Large intestine (tissue), 12 donors: ENCODE measurements around the gene PIGQ. TPM values are rescaled to one million over a fixed set of nuclear protein-coding genes. Genes with fewer than 3 reads are reported as not detected.
A peak's percentile ranks its signal among the peaks of the same experiment; 100 is the strongest.

Experiments used
- DNase-seq, 2 donors: peaks; one replicate each; pipeline versions ENCODE4 v3.0.0 to v3.0.0-alpha.2; 2013
- H3K27ac ChIP-seq: one replicate; pipeline ENCODE4 v1.5.1; 2013; ENCODE audit warnings: low read length
- H3K27me3 ChIP-seq: 2 replicates; pipeline ENCODE4 v1.6.1; 2013; ENCODE audit warnings: low read length; ENCODE audit not compliant: control insufficient read depth, insufficient read depth
- H3K36me3 ChIP-seq: 2 replicates; pipeline ENCODE4 v1.6.1; 2013; ENCODE audit warnings: low read length; ENCODE audit not compliant: control insufficient read depth, insufficient read depth
- H3K4me1 ChIP-seq: one replicate; pipeline ENCODE4 v1.6.1; 2013; ENCODE audit warnings: low read length; ENCODE audit not compliant: control insufficient read depth, insufficient read depth
- H3K4me3 ChIP-seq: one replicate; pipeline ENCODE4 v1.5.1; 2013; ENCODE audit warnings: low read length
- H3K9me3 ChIP-seq: one replicate; pipeline ENCODE4 v1.6.1; 2013; ENCODE audit warnings: mild to moderate bottlenecking, low read depth, low read length, moderate library complexity; ENCODE audit not compliant: control insufficient read depth
- WGBS: methylation state at CpG from one replicate; pipeline ENCODE4 v1.1.5; 2013; ENCODE audit warnings: low lambda C conversion rate; ENCODE audit not compliant: insufficient coverage; 5-methylcytosine and 5-hydroxymethylcytosine counted together
- long read RNA-seq, 11 donors: transcript quantifications; one replicate each; lab custom pipeline, GENCODE V29; 2026
- polyA plus RNA-seq: library from polyadenylated mRNA; unstranded; fragments of 120-200 nt; gene quantifications from one replicate; pipeline ENCODE4 v1.2.1, GENCODE V29; 2013

Gene PIGQ
- 23.6 TPM for polyA plus RNA-seq
- long read RNA-seq, donor 1, partial matches to known transcripts: 0 of 8 reads
- long read RNA-seq, donor 1, other reads (novel, unspliced or antisense): 0 of 8 reads
- long read RNA-seq, donor 2, transcript PIGQ-210 (2 exons, 1,775 nt): major isoform, 12 of 25 reads
- long read RNA-seq, donor 2, transcript PIGQ-216 (1 exons, 1,046 nt): minor isoform, 8 of 25 reads
- long read RNA-seq, donor 2, partial matches to known transcripts: 0 of 25 reads
- long read RNA-seq, donor 2, other reads (novel, unspliced or antisense): 0 of 25 reads
- long read RNA-seq, donor 3: 0 reads
- long read RNA-seq, donor 4, partial matches to known transcripts: 0 of 2 reads
- long read RNA-seq, donor 4, other reads (novel, unspliced or antisense): 0 of 2 reads
- long read RNA-seq, donor 5, transcript PIGQ-216 (1 exons, 1,046 nt): major isoform, 5 of 13 reads
- long read RNA-seq, donor 5, partial matches to known transcripts: 0 of 13 reads
- long read RNA-seq, donor 5, other reads (novel, unspliced or antisense): 0 of 13 reads
- long read RNA-seq, donor 6, transcript PIGQ-216 (1 exons, 1,046 nt): major isoform, 16 of 23 reads
- long read RNA-seq, donor 6, partial matches to known transcripts: 0 of 23 reads
- long read RNA-seq, donor 6, other reads (novel, unspliced or antisense): 0 of 23 reads
- long read RNA-seq, donor 7, transcript PIGQ-216 (1 exons, 1,046 nt): major isoform, 5 of 8 reads
- long read RNA-seq, donor 7, partial matches to known transcripts: 0 of 8 reads
- long read RNA-seq, donor 7, other reads (novel, unspliced or antisense): 0 of 8 reads
- long read RNA-seq, donor 8, transcript PIGQ-216 (1 exons, 1,046 nt): major isoform, 12 of 28 reads
- long read RNA-seq, donor 8, transcript PIGQ-210 (2 exons, 1,775 nt): minor isoform, 10 of 28 reads
- long read RNA-seq, donor 8, transcript PIGQ-203 (11 exons, 3,006 nt): minor isoform, 5 of 28 reads
- long read RNA-seq, donor 8, partial matches to known transcripts: 0 of 28 reads
- long read RNA-seq, donor 8, other reads (novel, unspliced or antisense): 0 of 28 reads
- long read RNA-seq, donor 9, transcript PIGQ-216 (1 exons, 1,046 nt): major isoform, 8 of 22 reads
- long read RNA-seq, donor 9, transcript PIGQ-210 (2 exons, 1,775 nt): minor isoform, 5 of 22 reads
- long read RNA-seq, donor 9, partial matches to known transcripts: 6 of 22 reads
- long read RNA-seq, donor 9, other reads (novel, unspliced or antisense): 0 of 22 reads
- long read RNA-seq, donor 10, transcript PIGQ-216 (1 exons, 1,046 nt): major isoform, 5 of 10 reads
- long read RNA-seq, donor 10, partial matches to known transcripts: 0 of 10 reads
- long read RNA-seq, donor 10, other reads (novel, unspliced or antisense): 0 of 10 reads
- long read RNA-seq, donor 11, transcript PIGQ-210 (2 exons, 1,775 nt): minor isoform, 7 of 16 reads
- long read RNA-seq, donor 11, transcript PIGQ-216 (1 exons, 1,046 nt): major isoform, 8 of 16 reads
- long read RNA-seq, donor 11, partial matches to known transcripts: 0 of 16 reads
- long read RNA-seq, donor 11, other reads (novel, unspliced or antisense): 0 of 16 reads

GRCh38 chr16:569445-570254 lies at the start of gene PIGQ:
TSS of gene PIGQ (plus strand) at chr16:569968. CDS start at chr16:574075, 4,107 bp downstream.
- Histone ChIP-seq H3K27me3 (no peaks in the 10 kb centered on the region), H3K4me1 (peaks cover 39% of the 10 kb centered on the region), H3K27ac (peak within 1 kb of the TSS; percentile 30), H3K36me3 (peaks cover 1% of the 10 kb centered on the region), H3K4me3 (peak within 1 kb of the TSS; percentile 72), H3K9me3 (peaks cover 3% of the 10 kb centered on the region)
- peak in 1 of 2 donors; percentile 81 for DNase-seq
- no CpG with 5 or more reads among the region's 87 CpGs for WGBS

- Histone ChIP-seq H3K36me3 (peaks cover 49% of the 10 kb centered on the region), H3K27ac (no peak overlapping the region), H3K4me3 (no peak overlapping the region), H3K9me3 (no peaks in the 10 kb centered on the region), H3K4me1 (peaks cover 29% of the 10 kb centered on the region), H3K27me3 (no peaks in the 10 kb centered on the region)
- no peak for DNase-seq
- WGBS: no CpG with 5 or more reads among the region's 13 CpGs
These were observed 48.9 kb upstream of the PIGQ start for GRCh38 chr16:520847-521246.

DNA sequence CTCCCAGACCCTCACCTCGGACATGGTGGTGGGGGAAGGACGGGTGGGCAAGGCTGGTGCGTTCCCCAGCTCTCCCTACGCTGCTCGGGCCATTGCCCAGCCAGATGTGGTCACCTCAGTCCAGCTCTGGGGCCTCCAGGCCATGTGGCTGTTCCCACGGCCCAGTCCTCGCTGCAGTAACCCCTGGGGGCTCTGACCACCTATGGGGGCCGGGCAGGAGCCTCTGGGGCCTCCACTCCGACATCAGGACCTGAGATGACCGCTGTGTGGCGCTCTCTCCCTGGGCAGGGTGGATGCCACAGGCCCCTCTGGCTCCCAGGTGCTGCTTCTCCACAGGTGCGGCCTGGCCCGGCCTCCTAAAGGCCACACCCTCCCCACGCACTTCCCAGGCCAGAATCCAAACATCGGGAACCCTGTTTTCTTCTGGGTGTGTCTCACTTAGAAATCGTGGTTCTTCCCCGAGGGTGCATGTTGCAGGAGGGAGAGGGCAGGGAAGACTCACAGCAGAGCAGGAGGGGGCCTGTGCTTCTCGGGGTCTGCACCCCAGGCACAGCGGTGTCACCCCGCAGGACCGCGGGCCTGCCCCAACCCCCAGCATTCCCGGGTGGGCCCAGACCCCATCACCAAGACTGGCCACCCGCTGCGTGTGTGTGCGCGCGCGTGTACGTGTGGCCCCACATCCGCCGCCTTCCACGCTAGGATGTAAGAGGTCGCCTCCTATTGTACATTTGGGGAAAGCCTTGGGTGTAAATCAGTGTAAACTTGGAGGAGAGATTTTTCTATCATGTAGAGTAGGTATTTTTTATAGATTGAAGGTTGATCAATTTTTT lies 48.2 kb upstream of the PIGQ start:
- Histone ChIP-seq H3K27ac (no peak overlapping the region), H3K36me3 (peaks cover 43% of the 10 kb centered on the region), H3K4me3 (no peak overlapping the region), H3K9me3 (no peaks in the 10 kb centered on the region), H3K27me3 (no peaks in the 10 kb centered on the region), H3K4me1 (peaks cover 36% of the 10 kb centered on the region)
- DNase-seq: peak in 1 of 2 donors; percentile 47
- WGBS: no CpG with 5 or more reads among the region's 34 CpGs

DNA sequence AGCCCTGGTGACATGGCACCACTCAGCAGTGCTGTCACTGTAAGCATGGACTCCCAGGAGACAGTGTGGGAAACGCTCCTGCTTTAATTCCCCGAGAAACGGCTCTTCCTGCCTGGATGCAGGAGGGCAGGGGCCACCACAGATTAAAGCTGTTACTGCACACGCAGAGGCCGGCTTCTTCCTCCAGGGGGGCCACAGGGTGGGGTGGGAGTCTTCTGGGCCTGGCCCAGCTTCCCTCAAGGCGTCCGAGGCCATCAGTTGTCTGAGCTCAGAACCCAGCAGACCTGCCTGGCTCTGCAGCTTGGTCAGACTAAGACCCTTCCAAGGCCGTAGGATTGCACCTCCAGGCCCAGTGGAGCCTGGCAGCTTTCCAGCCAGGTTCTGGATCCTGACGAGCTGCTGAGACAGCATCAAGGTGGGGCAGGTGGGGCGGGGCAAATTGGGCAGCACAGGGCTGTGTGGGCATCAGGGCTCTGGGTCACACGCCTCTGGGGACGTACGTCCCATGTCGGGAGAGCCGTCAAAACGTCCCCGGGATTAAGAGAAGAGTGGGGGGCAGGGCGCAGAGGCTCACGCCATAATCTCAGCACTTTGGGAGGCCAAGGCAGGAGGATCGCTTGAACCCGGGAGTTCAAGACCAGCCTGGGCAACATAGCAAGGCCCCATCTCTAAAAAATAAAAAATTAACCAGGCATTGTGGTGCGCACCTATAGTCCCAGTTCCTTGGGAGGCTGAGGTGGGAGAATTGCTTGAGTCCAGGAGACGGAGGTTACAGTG lies 47.3 kb upstream of the PIGQ start:
- no peak overlapping the region for H3K27ac ChIP-seq
- H3K4me1 ChIP-seq: peaks cover 37% of the 10 kb centered on the region
- 88% methylated on average over 4 of the region's 23 CpGs for WGBS
- H3K27me3 ChIP-seq: no peaks in the 10 kb centered on the region
- no peak for DNase-seq
- peaks cover 37% of the 10 kb centered on the region for H3K36me3 ChIP-seq
- H3K9me3 ChIP-seq: no peaks in the 10 kb centered on the region
- H3K4me3 ChIP-seq: no peak overlapping the region

DNA sequence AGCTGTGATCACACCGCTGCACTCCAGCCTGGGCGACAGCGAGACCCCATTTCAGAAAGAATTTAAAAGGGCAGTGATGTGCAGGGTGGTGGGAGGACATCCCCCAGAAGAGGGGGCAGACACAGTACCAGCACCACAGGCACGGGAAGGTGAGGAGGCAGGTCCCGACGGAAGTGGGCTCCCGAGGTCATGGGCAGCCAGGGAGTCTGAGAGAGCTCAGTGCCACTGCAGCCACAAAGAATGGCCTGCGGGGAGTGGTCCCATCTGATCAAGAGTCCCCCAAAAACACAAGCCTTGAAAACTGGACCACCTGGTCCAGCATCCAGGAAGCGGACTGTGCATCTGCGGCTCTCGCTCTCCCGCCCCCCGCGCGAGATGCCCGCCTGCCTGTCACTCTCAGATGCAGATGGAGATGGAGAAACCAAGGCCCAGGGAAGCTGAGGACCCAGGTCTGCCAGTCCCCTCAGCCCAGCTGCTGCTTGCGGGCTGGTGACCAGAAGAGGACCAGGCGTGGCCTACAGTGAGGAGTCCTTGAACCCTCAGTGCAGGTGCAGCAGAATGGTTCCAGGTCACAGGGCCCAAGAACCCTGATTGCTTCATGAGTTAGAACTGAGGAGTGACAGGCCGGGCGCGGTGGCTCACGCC lies 46.5 kb upstream of the PIGQ start:
- no peaks in the 10 kb centered on the region for H3K9me3 ChIP-seq
- H3K27me3 ChIP-seq: no peaks in the 10 kb centered on the region
- WGBS: no CpG with 5 or more reads among the region's 22 CpGs
- no peak overlapping the region for H3K27ac ChIP-seq
- H3K4me1 ChIP-seq: peaks cover 37% of the 10 kb centered on the region
- peaks cover 34% of the 10 kb centered on the region for H3K36me3 ChIP-seq
- no peak overlapping the region for H3K4me3 ChIP-seq
- DNase-seq: no peak

- Histone ChIP-seq H3K27me3 (no peaks in the 10 kb centered on the region), H3K4me1 (peaks cover 43% of the 10 kb centered on the region), H3K9me3 (no peaks in the 10 kb centered on the region), H3K4me3 (no peak overlapping the region), H3K36me3 (peaks cover 28% of the 10 kb centered on the region), H3K27ac (peak overlapping the region; percentile 75)
- WGBS: no CpG with 5 or more reads among the region's 24 CpGs
- no peak for DNase-seq
These were observed 45.3 kb upstream of the PIGQ start for GRCh38 chr16:524274-525040.

DNA sequence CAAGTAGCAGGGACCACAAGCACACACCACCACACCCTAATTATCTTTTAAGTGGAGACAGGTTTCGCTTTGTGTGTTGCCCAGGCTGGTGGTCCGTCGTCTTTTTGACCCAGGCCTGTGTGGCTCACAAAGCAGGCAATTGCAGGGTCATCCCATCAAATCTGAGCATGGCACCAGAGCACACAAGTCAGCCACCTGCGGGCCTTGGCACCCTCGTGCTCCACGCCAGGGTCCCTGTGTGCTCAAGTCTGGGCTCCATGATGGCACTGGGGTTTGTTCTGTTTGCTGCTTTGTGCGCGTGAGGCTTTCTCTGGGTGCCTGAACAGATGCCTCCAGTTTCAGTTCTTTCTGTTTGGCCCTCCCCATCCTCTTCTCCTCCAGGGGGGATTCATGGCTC lies 44.6 kb upstream of the PIGQ start:
- Histone ChIP-seq H3K27me3 (no peaks in the 10 kb centered on the region), H3K27ac (peak overlapping the region; percentile 75), H3K4me3 (no peak overlapping the region), H3K36me3 (peaks cover 24% of the 10 kb centered on the region), H3K4me1 (peaks cover 50% of the 10 kb centered on the region), H3K9me3 (no peaks in the 10 kb centered on the region)
- DNase-seq: no peak
- no CpG with 5 or more reads among the region's 8 CpGs for WGBS
